ENCODE measurements around the gene CNOT9.

The CNOT9 gene

GRCh38 chr2:218566296-218566695, 2.3 kb upstream of the CNOT9 start:
- ATAC-seq = no peak
- H3K4me1 Mint-ChIP-seq = peaks cover 52% of the 10 kb centered on the region
- H3K9me3 Mint-ChIP-seq = no peaks in the 10 kb centered on the region
- no peaks in the 10 kb centered on the region for H3K27me3 Mint-ChIP-seq
- peak overlapping the region; percentile 94 for H3K27ac Mint-ChIP-seq
- peak overlapping the region; percentile 89 for H3K4me3 Mint-ChIP-seq
- peaks cover 33% of the 10 kb centered on the region for H3K36me3 Mint-ChIP-seq

GRCh38 chr2:218567797-218568189, 846 bp upstream of the CNOT9 start:
- Mint-ChIP-seq H3K9me3 (no peaks in the 10 kb centered on the region), H3K36me3 (peaks cover 31% of the 10 kb centered on the region), H3K27me3 (no peaks in the 10 kb centered on the region), H3K4me3 (peak overlapping the region; percentile 89), H3K4me1 (peaks cover 63% of the 10 kb centered on the region), H3K27ac (peak overlapping the region; percentile 94)
- ATAC-seq = peak; percentile 67

- Mint-ChIP-seq H3K36me3 (peaks cover 26% of the 10 kb centered on the region), H3K27ac (peak overlapping the region; percentile 94), H3K4me1 (peaks cover 59% of the 10 kb centered on the region), H3K4me3 (peak overlapping the region; percentile 89), H3K9me3 (no peaks in the 10 kb centered on the region), H3K27me3 (no peaks in the 10 kb centered on the region)
- peak; percentile 57 for ATAC-seq
These were observed 396 bp downstream of the CNOT9 start for GRCh38 chr2:218569038-218569431.

- Mint-ChIP-seq H3K27me3 (no peaks in the 10 kb centered on the region), H3K4me1 (peaks cover 53% of the 10 kb centered on the region), H3K27ac (peak overlapping the region; percentile 94), H3K36me3 (peaks cover 20% of the 10 kb centered on the region), H3K4me3 (peak overlapping the region; percentile 89), H3K9me3 (no peaks in the 10 kb centered on the region)
- no peak for ATAC-seq
These were observed 1.2 kb downstream of the CNOT9 start for GRCh38 chr2:218569661-218570500.

GRCh38 chr2:218570850-218571249, 2.2 kb downstream of the CNOT9 start:
- Mint-ChIP-seq H3K4me3 (peak overlapping the region; percentile 89), H3K9me3 (no peaks in the 10 kb centered on the region), H3K27ac (peak overlapping the region; percentile 94), H3K36me3 (peaks cover 20% of the 10 kb centered on the region), H3K4me1 (peaks cover 52% of the 10 kb centered on the region), H3K27me3 (no peaks in the 10 kb centered on the region)
- no peak for ATAC-seq

- Mint-ChIP-seq H3K36me3 (peaks cover 24% of the 10 kb centered on the region), H3K4me3 (no peak overlapping the region), H3K27me3 (no peaks in the 10 kb centered on the region), H3K9me3 (no peaks in the 10 kb centered on the region), H3K27ac (no peak overlapping the region), H3K4me1 (peaks cover 27% of the 10 kb centered on the region)
- ATAC-seq = no peak
These were observed 8.2 kb downstream of the CNOT9 start for GRCh38 chr2:218576854-218577253.

- H3K27me3 Mint-ChIP-seq = no peaks in the 10 kb centered on the region
- H3K27ac Mint-ChIP-seq = peak overlapping the region; percentile 26
- H3K4me3 Mint-ChIP-seq = no peak overlapping the region
- no peaks in the 10 kb centered on the region for H3K9me3 Mint-ChIP-seq
- no peak for ATAC-seq
- peaks cover 20% of the 10 kb centered on the region for H3K4me1 Mint-ChIP-seq
- peaks cover 27% of the 10 kb centered on the region for H3K36me3 Mint-ChIP-seq
These were observed 9.0 kb downstream of the CNOT9 start for GRCh38 chr2:218577482-218578220.

GRCh38 chr2:218578272-218578877, 9.7 kb downstream of the CNOT9 start:
- Mint-ChIP-seq H3K4me3 (no peak overlapping the region), H3K36me3 (peaks cover 32% of the 10 kb centered on the region), H3K9me3 (no peaks in the 10 kb centered on the region), H3K27ac (no peak overlapping the region), H3K4me1 (peaks cover 17% of the 10 kb centered on the region), H3K27me3 (no peaks in the 10 kb centered on the region)
- ATAC-seq = no peak

GRCh38 chr2:218582076-218582475, 13.4 kb downstream of the CNOT9 start:
- no peak overlapping the region for H3K4me3 Mint-ChIP-seq
- ATAC-seq = no peak
- H3K36me3 Mint-ChIP-seq = peaks cover 51% of the 10 kb centered on the region
- H3K27ac Mint-ChIP-seq = no peak overlapping the region
- H3K9me3 Mint-ChIP-seq = no peaks in the 10 kb centered on the region
- no peaks in the 10 kb centered on the region for H3K27me3 Mint-ChIP-seq
- H3K4me1 Mint-ChIP-seq = peaks cover 17% of the 10 kb centered on the region

GRCh38 chr2:218583983-218584850, 15.6 kb downstream of the CNOT9 start:
- H3K4me3 Mint-ChIP-seq = no peak overlapping the region
- no peaks in the 10 kb centered on the region for H3K27me3 Mint-ChIP-seq
- no peak for ATAC-seq
- H3K4me1 Mint-ChIP-seq = no peaks in the 10 kb centered on the region
- H3K9me3 Mint-ChIP-seq = no peaks in the 10 kb centered on the region
- no peak overlapping the region for H3K27ac Mint-ChIP-seq
- peaks cover 43% of the 10 kb centered on the region for H3K36me3 Mint-ChIP-seq

GRCh38 chr2:218585541-218585940, 16.9 kb downstream of the CNOT9 start:
- Mint-ChIP-seq H3K4me3 (no peak overlapping the region), H3K27ac (no peak overlapping the region), H3K27me3 (no peaks in the 10 kb centered on the region), H3K9me3 (no peaks in the 10 kb centered on the region), H3K4me1 (no peaks in the 10 kb centered on the region), H3K36me3 (peaks cover 53% of the 10 kb centered on the region)
- no peak for ATAC-seq

GRCh38 chr2:218605432-218605831, 36.8 kb downstream of the CNOT9 start:
- no peak for ATAC-seq
- H3K27me3 Mint-ChIP-seq = peaks cover 28% of the 10 kb centered on the region
- no peak overlapping the region for H3K27ac Mint-ChIP-seq
- no peaks in the 10 kb centered on the region for H3K9me3 Mint-ChIP-seq
- no peaks in the 10 kb centered on the region for H3K36me3 Mint-ChIP-seq
- H3K4me3 Mint-ChIP-seq = no peak overlapping the region
- H3K4me1 Mint-ChIP-seq = peaks cover 2% of the 10 kb centered on the region

GRCh38 chr2:218607436-218608115, 38.9 kb downstream of the CNOT9 start, which contains the start of gene PLCD4:
Gene PLCD4 (plus strand): TSS chr2:218607899. CDS start chr2:218615740, 7,841 bp downstream.
- Mint-ChIP-seq H3K4me3 (no peak within 1 kb of the TSS), H3K36me3 (no peaks in the 10 kb centered on the region), H3K9me3 (no peaks in the 10 kb centered on the region), H3K4me1 (no peaks in the 10 kb centered on the region), H3K27me3 (peaks cover 28% of the 10 kb centered on the region), H3K27ac (no peak within 1 kb of the TSS)
- no peak for ATAC-seq

GRCh38 chr2:218615868-218616315, 47.3 kb downstream of the CNOT9 start:
- Mint-ChIP-seq H3K4me3 (no peak overlapping the region), H3K27me3 (no peaks in the 10 kb centered on the region), H3K4me1 (no peaks in the 10 kb centered on the region), H3K27ac (no peak overlapping the region), H3K36me3 (no peaks in the 10 kb centered on the region), H3K9me3 (no peaks in the 10 kb centered on the region)
- ATAC-seq = no peak
